Measurements from ENCODE around the gene FNBP1.

FNBP1 gene

GRCh38 chr9:130034570-130034969, 8.4 kb downstream of the FNBP1 start:
- peaks cover 37% of the 10 kb centered on the region for H4K20me1 ChIP-seq
- no peaks in the 10 kb centered on the region for H3K9me3 ChIP-seq
- H3K4me2 ChIP-seq = no peak overlapping the region
- no peak overlapping the region for H3K4me3 ChIP-seq
- no peak overlapping the region for H3K9ac ChIP-seq
- H3K36me3 ChIP-seq = no peaks in the 10 kb centered on the region
- H3K4me1 ChIP-seq = no peaks in the 10 kb centered on the region
- no peak for TF ChIP-seq Cebpa-rat (IDR thresholded peaks at IDR 0.05)
- peaks cover 9% of the 10 kb centered on the region; the same call in 1 of the 2 replicates for H3K27me3 ChIP-seq
- H3K27ac ChIP-seq = no peak overlapping the region

GRCh38 chr9:130030651-130031127, 12.3 kb downstream of the FNBP1 start:
- Histone ChIP-seq H4K20me1 (peaks cover 10% of the 10 kb centered on the region; the same call in 1 of the 2 replicates), H3K27me3 (no peaks in the 10 kb centered on the region), H3K27ac (no peak overlapping the region), H3K9ac (no peak overlapping the region), H3K4me2 (no peak overlapping the region), H3K9me3 (no peaks in the 10 kb centered on the region), H3K36me3 (no peaks in the 10 kb centered on the region), H3K4me1 (peaks cover 11% of the 10 kb centered on the region), H3K4me3 (no peak overlapping the region)
- no peak for TF ChIP-seq Cebpa-rat (IDR thresholded peaks at IDR 0.05)

- no peaks in the 10 kb centered on the region for H3K9me3 ChIP-seq
- peaks cover 11% of the 10 kb centered on the region for H3K4me1 ChIP-seq
- no peaks in the 10 kb centered on the region for H4K20me1 ChIP-seq
- no peak overlapping the region for H3K9ac ChIP-seq
- no peak overlapping the region for H3K27ac ChIP-seq
- TF ChIP-seq Cebpa-rat (IDR thresholded peaks at IDR 0.05) = no peak
- H3K4me2 ChIP-seq = no peak overlapping the region
- H3K4me3 ChIP-seq = no peak overlapping the region
- H3K36me3 ChIP-seq = no peaks in the 10 kb centered on the region
- H3K27me3 ChIP-seq = no peaks in the 10 kb centered on the region
Measured at GRCh38 chr9:130029223-130029973, 13.6 kb downstream of the FNBP1 start.

GRCh38 chr9:130028493-130029222, 14.3 kb downstream of the FNBP1 start:
- Histone ChIP-seq H3K4me2 (no peak overlapping the region), H3K4me1 (peaks cover 12% of the 10 kb centered on the region), H3K36me3 (no peaks in the 10 kb centered on the region), H4K20me1 (no peaks in the 10 kb centered on the region), H3K4me3 (no peak overlapping the region), H3K9me3 (no peaks in the 10 kb centered on the region), H3K9ac (no peak overlapping the region), H3K27ac (no peak overlapping the region), H3K27me3 (no peaks in the 10 kb centered on the region)
- TF ChIP-seq Cebpa-rat (IDR thresholded peaks at IDR 0.05) = no peak

GRCh38 chr9:130027533-130028365, 15.2 kb downstream of the FNBP1 start:
- TF ChIP-seq Cebpa-rat (IDR thresholded peaks at IDR 0.05) = no peak
- Histone ChIP-seq H3K27me3 (no peaks in the 10 kb centered on the region), H3K27ac (no peak overlapping the region), H4K20me1 (no peaks in the 10 kb centered on the region), H3K4me3 (no peak overlapping the region), H3K9me3 (no peaks in the 10 kb centered on the region), H3K4me2 (no peak overlapping the region), H3K9ac (no peak overlapping the region), H3K4me1 (peaks cover 22% of the 10 kb centered on the region), H3K36me3 (no peaks in the 10 kb centered on the region)

DNA sequence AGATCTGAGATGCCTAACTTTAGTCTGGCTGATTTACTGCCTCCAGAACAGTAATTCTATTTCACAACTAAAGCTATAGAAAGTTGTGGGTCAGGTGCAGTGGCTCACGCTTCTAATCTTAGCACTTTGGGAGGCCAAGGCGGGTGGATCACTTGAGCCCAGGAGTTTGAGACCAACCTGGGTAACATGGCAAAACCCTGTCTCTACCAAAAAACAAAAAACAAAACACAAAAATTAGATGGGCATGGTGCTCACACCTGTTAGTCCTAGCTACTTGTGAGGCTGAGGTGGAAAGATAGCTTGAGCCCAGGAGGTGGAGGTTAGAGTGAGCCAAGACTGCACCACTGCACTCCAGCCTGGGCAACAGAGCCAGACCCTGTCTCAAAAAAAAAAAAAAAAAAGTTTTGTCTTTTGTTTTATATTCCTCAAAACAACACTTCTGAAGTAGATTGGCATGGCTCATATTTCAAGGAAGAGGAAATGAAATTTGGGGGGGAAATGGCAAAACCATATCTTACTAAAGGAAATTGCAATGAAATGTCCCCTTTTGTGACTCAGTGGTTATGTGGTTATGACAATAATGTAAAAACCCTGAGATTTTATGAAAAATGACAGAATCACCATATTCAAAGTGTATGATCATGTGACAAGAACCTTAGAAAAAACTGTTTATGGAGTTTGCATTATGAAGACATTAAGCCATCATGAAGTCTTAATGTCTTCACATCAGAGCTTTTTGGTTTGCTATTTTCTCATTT, 16.2 kb downstream of the FNBP1 start:
- H4K20me1 ChIP-seq = no peaks in the 10 kb centered on the region
- no peaks in the 10 kb centered on the region for H3K36me3 ChIP-seq
- TF ChIP-seq Cebpa-rat (IDR thresholded peaks at IDR 0.05) = no peak
- H3K4me1 ChIP-seq = peaks cover 24% of the 10 kb centered on the region
- H3K9ac ChIP-seq = no peak overlapping the region
- H3K27ac ChIP-seq = no peak overlapping the region
- no peaks in the 10 kb centered on the region for H3K27me3 ChIP-seq
- H3K9me3 ChIP-seq = no peaks in the 10 kb centered on the region
- H3K4me2 ChIP-seq = no peak overlapping the region
- H3K4me3 ChIP-seq = no peak overlapping the region

- Histone ChIP-seq H3K9ac (no peak overlapping the region), H3K4me2 (no peak overlapping the region), H3K36me3 (no peaks in the 10 kb centered on the region), H3K4me1 (peaks cover 24% of the 10 kb centered on the region), H4K20me1 (no peaks in the 10 kb centered on the region), H3K27me3 (no peaks in the 10 kb centered on the region), H3K9me3 (no peaks in the 10 kb centered on the region), H3K27ac (no peak overlapping the region), H3K4me3 (no peak overlapping the region)
- no peak for TF ChIP-seq Cebpa-rat (IDR thresholded peaks at IDR 0.05)
Measured at GRCh38 chr9:130024597-130024994, 18.4 kb downstream of the FNBP1 start.

DNA sequence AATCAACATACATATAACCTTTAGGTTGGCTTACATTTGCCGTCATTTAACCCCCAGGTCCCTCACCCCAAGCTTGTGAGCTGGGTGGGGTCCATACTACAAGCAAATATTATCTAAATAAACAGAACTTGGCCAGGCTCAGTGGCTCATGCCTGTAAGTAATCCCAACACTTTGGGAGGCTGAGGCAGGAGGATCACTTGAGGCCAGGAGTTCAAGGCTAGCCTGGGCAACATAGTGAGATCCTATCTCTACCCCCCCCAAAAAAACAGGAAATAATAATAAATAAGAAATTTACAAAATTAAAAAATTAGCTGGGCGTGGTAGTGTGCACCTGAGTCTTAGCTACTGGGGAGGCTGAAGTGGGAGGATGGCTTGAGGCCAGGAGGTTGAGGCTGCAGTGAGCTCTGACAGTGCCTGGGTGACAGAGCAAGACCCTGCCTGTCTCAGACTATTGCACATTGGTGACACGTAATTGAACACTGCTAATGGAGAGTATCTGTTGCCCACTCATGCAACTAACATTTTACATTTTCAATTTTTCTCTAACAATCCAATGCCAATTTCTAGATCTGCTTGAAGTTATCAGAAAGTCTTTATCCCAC, 18.9 kb downstream of the FNBP1 start:
- peaks cover 22% of the 10 kb centered on the region for H3K4me1 ChIP-seq
- no peaks in the 10 kb centered on the region for H3K27me3 ChIP-seq
- TF ChIP-seq Cebpa-rat (IDR thresholded peaks at IDR 0.05) = no peak
- no peak overlapping the region for H3K4me3 ChIP-seq
- H4K20me1 ChIP-seq = no peaks in the 10 kb centered on the region
- H3K36me3 ChIP-seq = no peaks in the 10 kb centered on the region
- no peak overlapping the region for H3K9ac ChIP-seq
- no peak overlapping the region for H3K27ac ChIP-seq
- no peaks in the 10 kb centered on the region for H3K9me3 ChIP-seq
- H3K4me2 ChIP-seq = no peak overlapping the region
